Smooth muscle cell (in vitro differentiated cells): ENCODE results near the gene PDE8A. TPM values are rescaled to one million over a fixed set of nuclear protein-coding genes. Genes with fewer than 3 reads are reported as not detected.

Source experiments
- DNase-seq: peaks from one replicate; lab custom pipeline; 2025; ENCODE audit not compliant: unreplicated experiment; lab: John Stamatoyannopoulos, UW
- H2AFZ ChIP-seq: fragments of 200-600 bp; sonication (generic); 2 replicates; pipeline ENCODE4 v1.6.0; 2016; ENCODE audit warnings: antibody characterized with exemption, low read depth, mild to moderate bottlenecking
- H3F3A ChIP-seq: fragments of 200-600 bp; sonication (generic); 2 replicates; pipeline ENCODE4 v1.6.0; 2017; ENCODE audit warnings: antibody characterized with exemption, low read depth
- H3K27ac ChIP-seq: fragments of 200-600 bp; sonication (generic); 2 replicates; pipeline ENCODE4 v1.5.1; 2016; ENCODE audit warnings: low read depth, mild to moderate bottlenecking
- H3K27me3 ChIP-seq: fragments of 200-600 bp; sonication (generic); 2 replicates; pipeline ENCODE4 v1.6.1; 2016; ENCODE audit warnings: low read depth, mild to moderate bottlenecking
- H3K36me3 ChIP-seq: fragments of 200-600 bp; sonication (generic); 2 replicates; pipeline ENCODE4 v1.5.1; 2016; ENCODE audit warnings: low read depth
- H3K4me1 ChIP-seq: fragments of 200-600 bp; sonication (generic); 2 replicates; pipeline ENCODE4 v1.5.1; 2016; ENCODE audit warnings: low read depth
- H3K4me2 ChIP-seq: fragments of 200-600 bp; sonication (generic); 2 replicates; pipeline ENCODE4 v1.6.0; 2016; ENCODE audit warnings: mild to moderate bottlenecking
- H3K4me3 ChIP-seq: fragments of 200-600 bp; sonication (generic); 2 replicates; pipeline ENCODE4 v1.5.1; 2016; ENCODE audit warnings: mild to moderate bottlenecking
- H3K79me2 ChIP-seq: fragments of 200-600 bp; sonication (generic); 2 replicates; pipeline ENCODE4 v1.6.0; 2016; ENCODE audit warnings: low read depth, mild to moderate bottlenecking
- H3K9ac ChIP-seq: fragments of 200-600 bp; sonication (generic); 2 replicates; pipeline ENCODE4 v1.6.0; 2016; ENCODE audit warnings: low read depth
- H3K9me3 ChIP-seq: fragments of 200-600 bp; sonication (generic); replicated peaks from 2 replicates; pipeline ENCODE4 v1.5.1; 2016; ENCODE audit warnings: low read depth
- H4K20me1 ChIP-seq: fragments of 200-600 bp; sonication (generic); 2 replicates; pipeline ENCODE4 v1.6.0; 2016; ENCODE audit warnings: low read depth
- CTCF ChIP-seq: fragments of 200-600 bp; sonication (generic); IDR thresholded peaks from 2 replicates; pipeline ENCODE4 v1.5.1; 2017; ENCODE audit warnings: borderline replicate concordance, mild to moderate bottlenecking, antibody characterized with exemption; ENCODE audit not compliant: insufficient read depth, poor library complexity, severe bottlenecking
- WGBS: methylation state at CpG from one replicate; pipeline ENCODE4 v1.1.7; 2016; ENCODE audit warnings: low lambda C conversion rate; 5-methylcytosine and 5-hydroxymethylcytosine counted together
- polyA plus RNA-seq: library from polyadenylated mRNA; unstranded; fragments of >200 nt; fragmentation: Nextera tagmentation; extraction: Ambion mirVana; gene quantifications from 2 replicates; pipeline ENCODE4 v1.2.1, GENCODE V29; 2016
- total RNA-seq: library from RNA; depleted of rRNA; stranded (reverse); fragments of >200 nt; gene quantifications from 2 replicates; pipeline ENCODE4 v1.2.3, GENCODE V29; 2014

PDE8A gene
- total and polyA plus RNA-seq, 2 experiments from 2014 or later: 5.5 to 19.8 TPM

- H3K36me3 ChIP-seq: no peaks in the 10 kb centered on the region
- no peak overlapping the region for H2AFZ ChIP-seq
- H3K9me3 ChIP-seq: no peaks in the 10 kb centered on the region
- no peaks in the 10 kb centered on the region for H3K4me1 ChIP-seq
- H3K9ac ChIP-seq: no peak overlapping the region
- H3K79me2 ChIP-seq: peaks cover 2% of the 10 kb centered on the region
- no peaks in the 10 kb centered on the region for H4K20me1 ChIP-seq
- no peak overlapping the region for H3K4me2 ChIP-seq
- H3K27ac ChIP-seq: no peak overlapping the region
- H3K27me3 ChIP-seq: no peaks in the 10 kb centered on the region
- H3F3A ChIP-seq: no peaks in the 10 kb centered on the region
- no peak for TF ChIP-seq CTCF
- 85% methylated on average over 5 of the region's 5 CpGs for WGBS
- no peak for DNase-seq
- H3K4me3 ChIP-seq: no peak overlapping the region
Measured at GRCh38 chr15:85041230-85041629, 59.6 kb downstream of the PDE8A start.

GRCh38 chr15:85044251-85044853 lies 62.7 kb downstream of the PDE8A start:
- H3K79me2 ChIP-seq: peaks cover 13% of the 10 kb centered on the region

GRCh38 chr15:85044894-85045293 lies 63.2 kb downstream of the PDE8A start:
- no peak for DNase-seq
- Histone ChIP-seq H3K79me2 (peaks cover 18% of the 10 kb centered on the region), H3K27me3 (no peaks in the 10 kb centered on the region), H3K9me3 (no peaks in the 10 kb centered on the region), H3K27ac (no peak overlapping the region), H3K4me2 (no peak overlapping the region), H2AFZ (no peak overlapping the region), H3K9ac (no peak overlapping the region), H3K4me3 (no peak overlapping the region), H3K4me1 (peaks cover 13% of the 10 kb centered on the region), H3K36me3 (no peaks in the 10 kb centered on the region), H3F3A (peaks cover 5% of the 10 kb centered on the region), H4K20me1 (no peaks in the 10 kb centered on the region)
- no peak for TF ChIP-seq CTCF
- 95% methylated on average over 1 of the region's 1 CpG for WGBS

More at GRCh38 chr15:85044251-85044853, 62.7 kb downstream of the PDE8A start:
- Histone ChIP-seq H4K20me1 (no peaks in the 10 kb centered on the region), H2AFZ (no peak overlapping the region), H3K4me1 (peaks cover 13% of the 10 kb centered on the region), H3K9ac (no peak overlapping the region), H3K27me3 (no peaks in the 10 kb centered on the region), H3K27ac (no peak overlapping the region), H3K36me3 (no peaks in the 10 kb centered on the region), H3K4me3 (no peak overlapping the region), H3K4me2 (no peak overlapping the region), H3F3A (peaks cover 5% of the 10 kb centered on the region), H3K9me3 (no peaks in the 10 kb centered on the region)
- WGBS: 67% methylated on average over 3 of the region's 3 CpGs
- no peak for DNase-seq
- TF ChIP-seq CTCF: peak; percentile 53

GRCh38 chr15:85045615-85046014 lies 64.0 kb downstream of the PDE8A start:
- H3K27ac ChIP-seq: no peak overlapping the region
- peaks cover 5% of the 10 kb centered on the region for H3F3A ChIP-seq
- H3K9ac ChIP-seq: no peak overlapping the region
- H3K4me3 ChIP-seq: no peak overlapping the region
- TF ChIP-seq CTCF: no peak
- no peaks in the 10 kb centered on the region for H3K36me3 ChIP-seq
- no peak overlapping the region for H2AFZ ChIP-seq
- peaks cover 26% of the 10 kb centered on the region for H3K79me2 ChIP-seq
- H3K27me3 ChIP-seq: no peaks in the 10 kb centered on the region
- 95% methylated on average over 1 of the region's 1 CpG for WGBS
- H3K9me3 ChIP-seq: no peaks in the 10 kb centered on the region
- DNase-seq: no peak
- no peak overlapping the region for H3K4me2 ChIP-seq
- peaks cover 13% of the 10 kb centered on the region for H3K4me1 ChIP-seq
- H4K20me1 ChIP-seq: no peaks in the 10 kb centered on the region
